Activated CD8-positive, alpha-beta memory T cell treated with anti-CD3 and anti-CD28 coated beads, Interleukin-2, amount 50 U/mL, for 48 hours (primary cell): ENCODE data around the gene SLC6A8.
"Not testable (repeated sequence)": the region's sequence is repeated elsewhere in the genome, so short reads cannot be mapped to it uniquely, and the experiment has no call there.

Experiments
- DNase-seq: peaks from one replicate; pipeline ENCODE4 v3.0.0-alpha.2; 2020

The SLC6A8 gene

DNA sequence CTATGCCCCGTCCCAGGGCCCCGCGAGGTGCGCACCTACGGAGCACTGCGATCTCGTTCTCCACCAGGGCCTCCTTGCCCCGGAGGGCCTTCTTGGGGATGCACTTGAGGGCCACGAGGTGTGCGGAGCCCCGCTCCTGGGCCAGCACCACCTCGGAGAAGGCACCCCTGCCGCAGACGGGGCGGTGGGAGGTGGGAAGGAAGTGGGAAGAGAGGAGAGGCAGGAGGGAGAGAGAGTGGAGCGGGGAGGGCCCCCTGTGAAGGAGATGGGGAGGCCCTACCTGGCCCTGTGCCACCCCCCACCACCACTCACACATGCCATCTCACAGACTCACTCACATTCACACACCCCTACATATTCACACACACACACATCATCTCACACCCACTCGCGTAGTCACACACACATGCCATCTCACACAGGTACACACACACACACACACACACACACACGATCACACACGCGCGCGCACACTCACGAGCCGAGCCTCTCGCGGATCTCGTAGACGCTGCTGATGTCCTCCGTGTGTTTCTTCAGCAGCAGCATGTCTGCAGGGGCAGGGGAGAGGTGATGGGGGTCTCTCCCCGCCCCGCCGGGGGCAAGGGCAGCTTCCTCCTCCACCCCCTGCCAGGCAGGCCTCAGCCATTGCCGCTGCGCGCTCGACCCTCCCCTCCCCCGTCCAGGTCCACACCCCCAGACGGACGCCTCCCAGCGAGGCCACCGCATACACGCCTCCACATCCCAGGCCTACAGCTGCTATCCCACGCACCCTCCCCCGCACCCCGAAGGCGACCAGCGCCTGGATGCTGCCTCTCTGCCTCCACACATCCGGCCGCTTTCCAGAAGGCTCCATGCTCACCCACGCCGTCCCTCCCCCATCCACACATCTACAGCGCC lies 14.9 kb upstream of the SLC6A8 start:
- DNase-seq = no peak

DNA sequence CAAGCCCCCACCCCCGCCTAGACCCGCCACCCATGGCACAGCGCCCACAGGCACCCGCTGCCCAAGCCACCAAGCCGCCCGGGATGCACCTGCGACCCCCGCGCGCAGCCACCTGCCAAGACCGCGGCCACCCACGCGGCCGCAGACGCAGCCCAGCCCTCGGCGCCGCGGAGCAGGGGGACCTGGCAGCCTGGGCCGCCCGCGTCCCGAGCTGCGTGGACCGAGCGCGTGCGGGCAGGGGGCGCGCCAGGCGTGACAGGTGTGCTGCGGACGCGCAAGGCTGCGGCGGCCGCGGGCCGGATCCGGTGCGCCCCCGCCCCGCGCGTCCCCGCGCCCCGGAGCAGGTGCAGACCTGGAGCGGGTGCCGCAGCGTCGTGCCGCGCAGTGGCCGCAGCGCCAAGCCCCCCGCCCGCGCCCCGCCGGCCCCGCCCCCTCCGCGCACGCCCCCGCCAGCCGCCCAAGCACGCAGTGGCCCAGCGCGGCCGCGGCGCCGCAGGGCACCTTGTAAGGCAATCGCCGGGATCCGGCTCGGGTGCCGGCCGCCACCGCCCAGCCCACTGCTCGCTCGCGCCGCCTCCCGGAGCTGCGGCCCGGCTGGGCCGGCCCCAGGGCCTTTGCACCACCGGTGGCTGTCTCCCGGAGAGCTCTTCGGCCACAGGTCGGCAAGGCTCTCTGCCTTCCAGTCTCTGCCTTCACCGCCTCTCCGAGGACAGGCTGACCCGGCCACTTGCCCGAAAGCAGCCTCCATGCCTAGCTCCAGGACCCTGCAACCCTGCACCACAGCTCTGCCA lies 14.1 kb upstream of the SLC6A8 start, which contains the start of gene PNCK:
TSS of gene PNCK (minus strand) at position 386 of the 791 bp plus-strand sequence. CDS start 737 bp downstream, outside the sequence.
- no peak for DNase-seq

DNA sequence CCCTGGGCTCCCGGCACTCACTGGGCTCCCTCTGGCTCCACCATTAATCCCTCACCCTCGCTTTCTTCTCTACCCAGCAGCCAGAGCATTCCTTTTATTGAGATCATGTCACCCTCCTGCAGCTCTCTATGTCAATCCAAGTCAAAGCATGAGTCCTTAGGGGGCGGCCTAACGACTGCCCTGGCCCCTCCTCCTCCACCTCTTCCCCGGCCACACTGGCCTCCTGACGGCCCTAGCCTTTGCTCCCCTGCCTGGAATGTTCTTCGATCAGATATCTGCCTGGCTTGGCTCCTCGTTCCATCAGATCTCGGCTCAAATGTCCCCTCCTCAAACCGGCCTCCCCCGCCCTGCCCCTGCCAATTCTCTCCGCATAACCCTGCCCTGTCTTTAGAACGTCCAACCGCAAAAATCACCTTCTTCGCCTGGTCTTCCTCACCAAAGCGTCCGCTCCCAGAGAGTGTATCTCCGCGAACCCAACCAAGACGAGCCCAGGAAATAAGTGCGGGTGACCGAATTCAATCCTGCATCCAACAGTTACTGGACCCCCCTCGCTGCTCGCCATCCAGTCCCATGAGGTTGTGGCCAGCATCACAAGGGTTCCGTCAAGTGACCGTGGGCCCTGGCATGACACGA lies 13.4 kb upstream of the SLC6A8 start:
- DNase-seq = no peak

DNA sequence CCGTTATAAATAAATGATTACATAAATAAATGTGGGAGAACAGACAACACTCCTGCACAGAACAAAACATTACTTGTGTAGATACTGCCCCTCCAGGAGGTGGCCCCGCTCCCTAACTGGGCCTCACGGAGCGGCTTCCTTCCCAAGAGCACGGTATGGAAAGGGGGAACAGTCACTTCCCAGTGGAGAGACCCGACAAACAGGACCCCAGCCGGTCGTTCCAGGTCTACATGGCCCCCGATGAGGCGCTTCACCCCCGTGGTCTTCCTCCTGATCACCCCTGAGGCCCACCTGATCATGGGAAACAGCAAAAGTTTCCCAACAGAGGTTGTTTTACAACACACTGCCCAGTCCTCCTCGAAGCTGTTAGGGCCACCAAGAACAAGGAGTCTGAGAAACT lies 6.6 kb upstream of the SLC6A8 start:
- no peak for DNase-seq

DNA sequence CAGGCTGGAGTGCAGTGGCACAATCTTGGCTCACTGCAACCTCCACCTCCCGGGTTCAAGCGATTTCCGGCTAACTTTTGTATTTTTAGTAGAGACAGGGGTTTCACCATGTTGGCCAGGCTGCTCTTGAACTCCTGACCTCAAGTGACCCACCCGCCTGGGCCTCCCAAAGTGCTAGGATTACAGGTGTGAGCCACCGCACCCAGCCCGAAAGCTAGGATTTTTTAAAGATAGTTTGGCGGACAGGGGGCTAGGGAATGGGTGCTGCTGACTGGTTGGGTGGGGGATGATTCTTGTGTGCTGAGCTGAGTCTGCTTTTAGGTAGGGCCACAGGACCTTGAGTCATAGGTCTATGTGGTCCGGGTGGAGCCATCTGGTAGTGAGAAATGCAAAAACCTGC lies 4.2 kb upstream of the SLC6A8 start:
- DNase-seq = not testable (repeated sequence)

DNA sequence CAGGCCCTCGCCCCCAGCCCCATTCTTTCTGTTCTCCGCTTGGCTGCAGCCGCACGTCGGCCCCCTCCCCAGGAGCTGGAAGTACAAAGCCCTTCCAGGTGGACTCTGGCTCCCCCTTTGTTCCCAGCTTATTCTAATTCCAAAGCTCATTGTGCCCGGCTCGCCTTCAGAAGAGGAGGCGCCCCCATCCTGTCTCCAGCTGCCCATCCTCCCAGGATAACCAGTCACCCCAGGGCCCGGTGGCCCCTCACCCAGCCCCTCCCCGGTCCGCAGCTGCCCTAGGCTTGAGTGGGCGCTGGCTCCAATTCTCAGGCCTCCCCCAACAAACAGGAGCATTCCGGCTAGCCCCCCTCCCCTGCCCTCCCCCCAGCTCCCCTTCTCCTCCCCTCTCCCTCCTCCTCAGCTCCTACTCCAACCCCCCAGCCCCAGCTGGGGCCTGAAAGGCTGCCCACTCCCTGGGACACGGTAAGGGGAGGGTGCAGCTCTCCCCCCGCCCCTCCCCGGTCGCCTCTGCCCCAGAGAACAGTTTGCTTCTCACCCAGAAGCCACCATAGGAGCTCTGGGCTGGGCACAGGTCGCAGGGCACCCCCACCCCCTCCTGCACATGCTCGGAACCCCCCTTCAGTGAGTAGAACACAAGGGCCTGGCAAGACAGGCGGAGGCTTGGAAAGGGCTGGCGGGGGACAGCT lies 3.1 kb upstream of the SLC6A8 start:
- no peak for DNase-seq

DNA sequence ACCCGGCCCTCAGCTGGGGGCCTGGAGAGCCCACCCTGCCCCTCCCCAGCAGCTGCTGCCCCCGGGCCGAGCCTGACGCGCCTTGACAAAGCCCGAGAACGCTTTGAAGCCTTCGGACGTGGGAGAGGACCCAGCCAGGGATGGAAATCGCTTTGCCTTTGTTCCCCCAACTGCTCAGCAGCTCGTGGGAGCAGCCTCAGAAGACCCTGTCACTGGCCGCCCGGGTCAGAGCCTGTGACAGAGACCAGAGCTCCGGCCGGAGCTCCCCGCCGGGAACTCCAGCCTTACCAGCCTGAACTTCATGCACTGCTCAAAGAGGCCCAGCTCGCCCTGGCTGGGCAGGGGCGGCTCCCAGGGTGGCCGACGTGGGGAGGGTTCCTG lies 2.6 kb upstream of the SLC6A8 start:
- no peak for DNase-seq

DNA sequence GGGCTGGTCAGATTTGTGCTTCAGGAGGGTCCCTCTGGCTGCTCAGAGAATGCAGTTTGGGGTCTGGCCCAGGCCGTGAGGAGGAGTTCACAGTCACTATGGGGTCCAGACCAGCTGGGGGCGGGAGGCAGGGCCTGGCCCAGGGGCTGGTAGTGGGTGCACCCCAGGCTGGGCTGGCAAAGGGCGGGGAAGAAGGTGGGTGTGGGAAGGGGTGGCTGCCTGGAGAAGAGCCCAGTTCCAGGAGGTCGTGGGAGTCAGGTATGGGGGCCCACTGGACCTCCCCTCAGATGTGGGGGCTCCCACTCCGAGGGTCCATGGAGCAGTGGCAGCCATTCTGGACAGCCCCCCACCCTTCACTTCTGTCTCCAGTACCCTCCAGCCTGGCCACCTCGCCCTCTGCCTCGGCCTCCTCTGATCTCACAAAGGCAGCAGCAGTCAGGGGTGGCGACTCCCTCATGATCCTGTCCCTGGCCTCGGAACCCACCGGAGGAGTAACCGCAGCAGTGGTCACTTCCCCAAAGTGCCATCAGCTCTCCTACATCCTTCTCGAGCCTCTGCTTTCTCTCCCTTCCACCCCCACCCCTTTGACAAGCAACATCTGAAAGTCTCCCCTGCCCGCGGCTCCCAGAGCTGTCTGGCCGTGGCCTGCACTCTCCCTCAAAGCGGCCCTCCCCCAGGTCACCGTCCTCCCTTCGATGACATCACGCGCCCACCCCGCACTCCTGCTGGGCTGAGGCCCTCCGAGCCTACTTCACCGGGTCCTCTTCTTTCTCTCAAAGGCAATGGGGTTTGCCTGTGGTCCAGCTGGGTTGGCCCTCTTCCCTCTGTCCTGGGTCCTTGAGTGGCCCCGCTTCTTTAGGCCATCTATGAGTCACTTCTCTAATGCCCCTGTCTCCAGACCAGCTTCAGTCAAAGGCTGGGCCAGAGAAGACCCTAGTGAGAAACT lies 1.7 kb upstream of the SLC6A8 start:
- no peak for DNase-seq

DNA sequence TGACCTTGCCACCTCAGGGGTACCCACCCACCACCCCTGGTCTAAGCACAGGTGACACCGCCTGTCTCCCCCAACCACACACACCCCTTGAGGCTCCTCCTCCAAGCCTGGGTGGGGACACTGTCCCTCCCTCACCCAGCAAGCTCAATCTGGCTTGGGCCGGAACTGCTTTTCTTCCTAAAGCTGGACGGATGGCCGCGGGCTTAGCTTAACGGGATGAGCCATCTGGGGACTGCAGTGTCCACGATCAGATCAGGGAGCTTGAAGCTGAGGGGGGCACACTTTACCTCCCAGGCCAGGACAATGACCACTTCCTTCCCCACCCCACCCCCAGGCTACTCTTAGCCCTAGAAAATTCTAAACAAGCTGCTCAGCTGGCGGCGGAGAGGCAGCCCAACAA lies 1.0 kb upstream of the SLC6A8 start:
- no peak for DNase-seq

DNA sequence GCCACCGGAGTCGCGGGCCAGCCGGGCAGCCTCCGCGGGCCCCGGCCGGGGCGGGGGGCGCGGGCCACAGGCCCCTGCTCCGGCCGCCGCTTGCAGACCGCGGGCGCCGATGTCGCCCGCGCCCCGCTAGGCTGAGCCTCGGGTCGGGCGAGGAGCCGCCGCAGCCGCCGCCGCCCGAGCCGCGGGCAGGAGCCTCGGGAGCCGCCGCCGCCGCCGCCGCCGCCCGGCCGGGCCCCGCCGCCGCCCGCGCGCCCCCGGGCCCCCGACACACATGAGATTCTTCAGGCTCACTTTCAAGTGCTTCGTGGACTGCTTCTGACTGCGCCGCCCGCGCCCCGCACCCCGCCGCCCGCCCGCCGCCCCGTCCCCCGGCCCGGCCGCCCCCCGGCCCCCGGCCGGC lies 345 bp downstream of the SLC6A8 start:
- no peak for DNase-seq

DNA sequence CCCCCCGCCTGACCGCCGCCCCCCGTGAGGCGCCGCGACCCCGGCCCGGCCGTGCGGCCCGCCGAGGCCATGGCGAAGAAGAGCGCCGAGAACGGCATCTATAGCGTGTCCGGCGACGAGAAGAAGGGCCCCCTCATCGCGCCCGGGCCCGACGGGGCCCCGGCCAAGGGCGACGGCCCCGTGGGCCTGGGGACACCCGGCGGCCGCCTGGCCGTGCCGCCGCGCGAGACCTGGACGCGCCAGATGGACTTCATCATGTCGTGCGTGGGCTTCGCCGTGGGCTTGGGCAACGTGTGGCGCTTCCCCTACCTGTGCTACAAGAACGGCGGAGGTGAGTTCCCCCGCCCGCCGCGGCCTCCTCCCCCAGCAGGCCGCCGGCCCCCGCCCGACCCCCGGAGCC lies 780 bp downstream of the SLC6A8 start:
- no peak for DNase-seq

DNA sequence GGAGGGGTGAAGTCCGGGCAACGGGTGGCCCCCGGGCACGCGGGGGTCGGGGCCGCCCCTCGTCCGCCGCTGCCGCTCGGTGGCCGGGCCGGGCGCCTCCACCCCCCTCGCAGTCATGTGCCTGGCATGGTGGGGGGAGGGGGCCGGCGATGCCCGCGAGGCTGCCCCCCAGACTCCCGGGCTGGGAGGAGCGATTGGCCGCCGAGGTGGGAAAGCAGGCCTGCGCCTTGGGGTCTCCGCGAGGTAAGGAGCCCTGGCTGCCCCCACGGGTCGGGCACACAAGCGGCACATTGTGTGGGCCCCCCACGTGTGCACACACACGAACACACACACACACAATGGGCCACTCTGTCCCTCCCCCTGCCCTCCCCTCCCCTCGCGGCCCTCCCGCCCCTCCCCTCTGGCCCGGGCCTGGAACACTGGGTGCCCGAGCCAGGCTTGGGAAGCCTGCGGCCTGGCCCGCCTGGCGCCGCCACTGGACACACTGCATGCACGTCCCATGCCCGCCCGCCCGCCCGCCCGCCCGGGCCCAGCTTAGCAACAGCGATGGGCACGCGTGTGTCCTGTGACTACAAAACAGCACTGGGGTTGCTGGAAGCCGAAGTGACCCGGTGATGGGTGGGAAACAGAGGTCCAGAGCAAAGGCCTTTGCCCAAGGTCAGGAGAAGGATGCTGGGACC lies 1.3 kb downstream of the SLC6A8 start:
- DNase-seq = no peak

DNA sequence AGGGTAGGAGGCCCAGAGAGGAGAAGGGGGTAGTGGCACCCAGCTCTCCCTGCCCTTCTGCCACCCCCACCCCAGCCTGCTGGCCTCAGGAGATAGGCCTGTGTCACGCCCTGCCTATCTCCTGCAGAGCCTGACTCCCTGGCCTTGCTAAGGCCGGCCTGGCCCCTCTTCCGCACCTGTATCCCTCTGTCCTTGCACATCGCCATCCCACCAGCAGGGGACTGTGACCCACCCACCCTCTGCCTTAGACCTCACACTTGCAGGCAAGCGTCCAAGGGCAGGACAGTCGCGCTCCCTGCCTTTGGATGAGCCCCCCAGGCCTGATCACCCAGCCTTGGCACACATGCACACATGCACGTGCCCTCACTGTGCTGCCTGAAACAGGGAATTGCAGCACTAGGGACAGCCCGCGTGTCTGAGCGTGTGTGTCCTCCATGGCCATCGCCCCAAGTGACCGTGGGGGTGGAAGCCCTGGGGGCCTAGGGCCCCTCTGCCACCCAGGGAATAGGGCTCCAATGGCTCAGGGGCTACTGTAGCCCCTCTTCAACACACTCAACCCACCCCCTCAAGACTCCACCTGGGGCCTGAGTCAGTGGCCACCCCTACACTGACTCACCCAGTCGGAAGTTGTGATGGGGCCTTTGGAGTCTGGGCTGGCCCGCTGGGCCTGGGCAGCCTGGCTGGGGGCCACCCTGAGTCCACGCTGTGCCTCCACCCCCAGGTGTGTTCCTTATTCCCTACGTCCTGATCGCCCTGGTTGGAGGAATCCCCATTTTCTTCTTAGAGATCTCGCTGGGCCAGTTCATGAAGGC lies 2.1 kb downstream of the SLC6A8 start:
- no peak for DNase-seq

DNA sequence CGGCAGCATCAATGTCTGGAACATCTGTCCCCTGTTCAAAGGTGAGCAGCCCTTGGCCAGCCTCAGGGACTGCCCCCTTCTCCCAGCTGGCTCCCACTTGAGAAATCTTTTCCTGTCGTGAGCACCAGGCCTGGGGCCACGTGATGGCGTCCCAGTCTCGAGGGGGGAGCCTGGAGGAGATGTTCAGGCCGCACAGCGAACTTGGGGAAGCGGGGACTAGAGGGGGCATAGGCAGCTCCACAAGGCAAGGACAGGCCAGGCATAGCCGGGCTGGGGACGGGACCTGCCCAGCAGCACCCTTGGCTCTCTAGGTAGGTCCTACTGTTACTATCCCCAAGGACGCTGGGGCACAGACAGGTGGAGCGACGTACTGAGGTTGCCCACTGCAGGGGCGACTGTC lies 2.7 kb downstream of the SLC6A8 start:
- no peak for DNase-seq

DNA sequence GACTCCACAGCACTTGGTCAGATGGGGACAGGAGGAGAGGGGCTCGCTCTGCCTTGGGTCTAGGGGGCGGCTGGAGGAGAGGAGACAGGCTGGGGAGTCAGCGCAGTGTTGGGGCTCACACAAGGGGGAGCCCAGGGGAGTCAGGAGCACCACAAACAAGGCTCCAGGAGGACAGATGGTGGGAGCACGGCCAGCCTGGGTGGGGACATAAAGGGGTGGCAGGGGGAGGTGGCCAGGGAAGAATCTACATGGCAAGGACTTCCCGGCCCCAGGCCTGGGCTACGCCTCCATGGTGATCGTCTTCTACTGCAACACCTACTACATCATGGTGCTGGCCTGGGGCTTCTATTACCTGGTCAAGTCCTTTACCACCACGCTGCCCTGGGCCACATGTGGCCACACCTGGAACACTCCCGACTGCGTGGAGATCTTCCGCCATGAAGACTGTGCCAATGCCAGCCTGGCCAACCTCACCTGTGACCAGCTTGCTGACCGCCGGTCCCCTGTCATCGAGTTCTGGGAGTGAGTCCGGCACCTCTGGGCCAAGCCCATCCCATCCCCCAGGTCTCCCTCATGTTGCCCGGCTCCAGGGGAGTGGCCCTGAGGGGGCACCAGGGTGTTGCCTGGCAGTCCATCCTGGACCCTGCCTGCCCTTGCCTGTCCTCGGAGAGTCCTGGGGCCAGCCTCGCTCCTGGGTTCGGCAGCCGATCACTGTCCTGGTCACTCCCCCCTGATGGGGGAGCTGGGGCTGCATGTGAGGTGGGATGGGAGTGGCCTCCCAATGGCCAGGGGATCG lies 3.5 kb downstream of the SLC6A8 start:
- not testable (repeated sequence) for DNase-seq

DNA sequence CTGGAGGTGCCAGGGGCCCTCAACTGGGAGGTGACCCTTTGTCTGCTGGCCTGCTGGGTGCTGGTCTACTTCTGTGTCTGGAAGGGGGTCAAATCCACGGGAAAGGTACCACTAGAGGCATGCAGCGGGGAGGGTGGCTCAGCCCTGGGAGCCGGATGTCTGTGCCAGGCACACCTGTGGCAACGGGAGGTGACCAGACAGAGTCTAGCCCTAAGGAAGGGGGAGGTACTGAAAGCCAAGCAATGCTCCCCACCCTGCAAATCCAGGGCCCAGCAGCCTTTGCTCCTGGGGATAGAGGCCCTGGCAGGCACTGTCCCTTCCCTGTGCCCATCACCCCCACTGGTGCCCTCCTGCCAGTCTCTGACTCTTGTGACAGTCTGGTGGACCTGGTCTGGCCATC lies 4.3 kb downstream of the SLC6A8 start:
- DNase-seq = no peak

DNA sequence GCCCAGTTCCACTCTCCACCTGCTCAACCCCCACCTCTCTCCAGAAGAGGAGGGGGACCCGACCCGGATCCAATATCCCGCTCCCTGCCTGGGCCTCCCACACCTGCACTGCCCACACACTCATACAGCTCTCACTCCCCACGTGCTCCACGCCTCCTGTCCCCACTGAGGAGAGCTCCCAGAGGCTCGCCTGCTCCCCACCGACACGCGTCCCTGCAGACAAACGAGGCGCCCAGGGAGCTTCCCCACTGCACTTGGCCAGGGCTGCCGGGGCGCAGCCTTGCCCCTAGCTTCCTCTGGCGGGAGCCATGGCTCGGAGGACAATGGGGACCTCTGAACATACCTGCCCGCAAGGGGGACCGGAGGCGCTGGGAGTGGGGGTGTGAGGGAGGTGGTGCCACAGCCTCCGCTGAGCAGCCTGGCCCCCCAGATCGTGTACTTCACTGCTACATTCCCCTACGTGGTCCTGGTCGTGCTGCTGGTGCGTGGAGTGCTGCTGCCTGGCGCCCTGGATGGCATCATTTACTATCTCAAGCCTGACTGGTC lies 5.0 kb downstream of the SLC6A8 start:
- DNase-seq = no peak

DNA sequence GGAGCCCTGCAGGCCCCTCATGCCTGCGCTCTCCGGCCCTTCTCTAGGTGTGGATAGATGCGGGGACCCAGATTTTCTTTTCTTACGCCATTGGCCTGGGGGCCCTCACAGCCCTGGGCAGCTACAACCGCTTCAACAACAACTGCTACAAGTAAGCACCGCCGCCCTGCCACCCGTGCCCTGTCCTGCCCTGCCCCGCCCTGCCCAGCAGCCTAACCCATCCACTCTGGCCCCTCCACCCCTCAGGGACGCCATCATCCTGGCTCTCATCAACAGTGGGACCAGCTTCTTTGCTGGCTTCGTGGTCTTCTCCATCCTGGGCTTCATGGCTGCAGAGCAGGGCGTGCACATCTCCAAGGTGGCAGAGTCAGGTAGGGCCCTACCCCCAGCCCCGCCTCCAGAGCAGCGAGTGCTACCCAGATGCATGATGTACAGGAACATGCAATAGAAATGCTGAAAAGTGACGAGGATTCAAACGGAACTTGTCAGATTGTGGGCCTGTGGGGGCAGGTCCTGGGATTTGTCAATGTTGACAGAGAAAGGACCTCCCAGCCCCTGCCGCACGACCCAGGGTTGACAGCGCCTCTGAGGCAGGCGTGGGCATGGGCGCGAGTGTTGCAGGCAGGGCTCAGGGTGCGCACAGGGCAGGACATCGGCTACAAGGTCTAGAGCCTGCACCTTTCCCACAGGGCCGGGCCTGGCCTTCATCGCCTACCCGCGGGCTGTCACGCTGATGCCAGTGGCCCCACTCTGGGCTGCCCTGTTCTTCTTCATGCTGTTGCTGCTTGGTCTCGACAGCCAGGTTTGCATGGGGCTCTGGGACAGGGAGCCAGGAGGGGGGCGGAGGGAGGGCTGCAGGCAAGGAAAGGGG lies 5.7 kb downstream of the SLC6A8 start:
- no peak for DNase-seq
